Prostate gland (tissue), 2 donors: ENCODE results near the gene NCR2. TPM values are rescaled to one million over a fixed set of nuclear protein-coding genes. Genes with fewer than 3 reads are reported as not detected.

Source experiments
- DNase-seq: peaks from one replicate; pipeline ENCODE4 v3.0.0-alpha.2; 2019; ENCODE audit warnings: low spot score
- H3K27ac ChIP-seq, 2 donors: fragments of 200-600 bp; sonication (generic); 2 replicates each; pipeline ENCODE4 v1.5.1; 2017 to 2019
- H3K27me3 ChIP-seq: fragments of 200-600 bp; sonication (generic); replicated peaks from 2 replicates; pipeline ENCODE4 v1.5.1; 2019; ENCODE audit not compliant: insufficient read depth
- H3K36me3 ChIP-seq, 2 donors: fragments of 200-600 bp; sonication (generic); 1 replicate in 1 of 2; 2 replicates in 1 of 2; pipeline versions ENCODE4 v1.5.1 to v1.8.1; 2017 to 2019
- H3K4me1 ChIP-seq: fragments of 200-600 bp; sonication (generic); replicated peaks from 2 replicates; pipeline ENCODE4 v1.5.1; 2019
- H3K4me3 ChIP-seq, 2 donors: fragments of 200-600 bp; sonication (generic); 2 replicates each; pipeline ENCODE4 v1.5.1; 2017 to 2019
- H3K9me3 ChIP-seq: fragments of 200-600 bp; sonication (generic); 2 replicates; pipeline ENCODE4 v1.5.1; 2017
- CTCF ChIP-seq, 4 experiments: fragments of 200-600 bp in 2 of 4; fragments of 450-650 bp in 2 of 4; sonication (generic) in 2 of 4; IDR thresholded peaks; 1 replicate in 3 of 4; 2 replicates in 1 of 4; pipeline ENCODE4 v1.5.1; 2016 to 2019; ENCODE audit warnings: antibody characterized with exemption in 4 of 4, mild to moderate bottlenecking in 2 of 4, moderate library complexity in 2 of 4
- POLR2A ChIP-seq: fragments of 450-650 bp; IDR thresholded peaks from one replicate; pipeline ENCODE4 v1.6.1; 2016; ENCODE audit warnings: antibody characterized with exemption, mild to moderate bottlenecking
- POLR2AphosphoS5 ChIP-seq: sonication (generic); formaldehyde crosslinking; IDR thresholded peaks from one replicate; pipeline ENCODE4 v1.6.1; 2017; ENCODE audit warnings: antibody characterized with exemption
- WGBS: methylation state at CpG from one replicate; pipeline ENCODE4 v1.1.5; 2018; 5-methylcytosine and 5-hydroxymethylcytosine counted together
- intact Hi-C: fragments of 100-400 bp; cut with DNase I; formaldehyde crosslinking; loops from one replicate; pipeline ENCODE4 v1.14.2; 2022
- total RNA-seq, 2 donors: library from RNA; depleted of rRNA; stranded (reverse); fragments of >200 nt; gene quantifications; one replicate each; pipeline ENCODE4 v1.1.0, GENCODE V29; 2016

The NCR2 gene
- total RNA-seq = not detected

DNA sequence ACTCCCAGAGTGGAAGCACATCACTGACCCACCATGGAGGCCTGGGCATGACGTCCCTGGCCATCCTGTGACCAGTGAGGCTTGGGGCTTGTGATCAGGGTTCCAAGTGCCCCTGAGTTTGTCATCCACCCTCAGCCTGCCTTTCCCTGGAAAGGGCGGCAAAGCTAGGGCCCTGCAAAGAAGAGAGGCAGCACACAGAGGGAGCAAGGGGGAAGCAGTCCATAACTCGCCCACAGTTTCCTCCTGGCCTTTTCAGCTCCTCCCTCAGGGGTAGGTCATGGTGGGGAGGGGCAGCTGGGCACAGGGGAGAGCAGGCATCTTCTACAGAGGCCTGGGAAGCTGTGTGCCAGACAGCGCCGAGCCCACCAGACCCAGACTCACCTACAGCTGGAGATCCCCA is at the start of gene NCR2:
TSS of gene NCR2 (plus strand) at position 313 of the 400 bp plus-strand sequence. CDS start 269 bp downstream, outside the sequence.
- Histone ChIP-seq H3K9me3 (no peaks in the 10 kb centered on the region), H3K4me3 (no peak within 1 kb of the TSS), H3K27me3 (no peaks in the 10 kb centered on the region), H3K27ac (no peak within 1 kb of the TSS), H3K4me1 (no peaks in the 10 kb centered on the region), H3K36me3 (no peaks in the 10 kb centered on the region)
- DNase-seq = no peak
- intact Hi-C loops = no loop called here
- TF ChIP-seq POLR2AphosphoS5 = no peak
- TF ChIP-seq POLR2A = no peak
- TF ChIP-seq CTCF (IDR thresholded peaks at IDR 0.05) = no peak
- WGBS = 90% methylated on average over 5 of the region's 5 CpGs

DNA sequence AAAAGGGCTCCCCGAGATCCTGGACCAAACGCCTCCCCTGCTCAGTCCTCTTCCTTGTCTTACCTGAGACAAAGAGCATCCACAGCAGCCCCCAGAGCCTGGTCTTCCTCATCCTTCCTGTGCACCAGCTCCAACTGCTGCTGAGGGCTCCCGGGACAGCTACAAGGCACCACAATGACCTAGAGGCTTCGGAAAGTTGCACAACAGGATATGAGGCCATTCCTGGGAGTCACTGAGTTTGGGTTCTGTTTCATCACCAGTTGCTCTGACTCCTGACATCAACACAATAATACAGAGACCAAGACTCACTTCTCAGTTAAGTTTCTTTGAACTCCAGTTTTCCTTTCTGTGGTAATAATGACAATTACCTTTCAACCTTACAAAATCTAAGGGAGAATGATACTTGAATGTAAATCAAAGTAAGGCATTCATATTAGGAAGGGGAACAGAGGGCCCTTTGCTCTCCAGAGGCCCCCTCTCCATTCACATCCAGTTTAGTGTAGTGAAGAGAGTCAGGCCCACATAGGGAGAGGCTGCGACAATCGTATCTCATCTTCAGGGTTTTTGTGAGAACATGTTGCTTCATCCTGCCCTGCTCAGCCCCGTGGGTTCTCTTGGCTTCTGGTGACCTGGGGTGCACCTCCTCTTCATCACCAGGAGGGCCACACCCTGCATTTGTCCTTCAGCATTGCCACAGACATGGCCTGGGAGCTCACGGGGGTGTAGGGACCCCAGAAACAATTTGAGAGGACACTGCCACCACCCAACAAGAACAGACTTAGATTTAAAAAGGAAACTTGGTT is 48.7 kb upstream of the NCR2 start, which contains the start of gene TREM1:
TSS of gene TREM1 (minus strand) at position 139 of the 803 bp plus-strand sequence. CDS start at position 112, 27 bp downstream.
- Histone ChIP-seq H3K36me3 (no peaks in the 10 kb centered on the region), H3K4me3 (no peak within 1 kb of the TSS), H3K27ac (no peak within 1 kb of the TSS), H3K27me3 (no peaks in the 10 kb centered on the region), H3K4me1 (no peaks in the 10 kb centered on the region), H3K9me3 (no peaks in the 10 kb centered on the region)
- TF ChIP-seq POLR2A = peak; percentile 21
- TF ChIP-seq POLR2AphosphoS5 = no peak
- intact Hi-C loops = no loop called here
- 80% methylated on average over 8 of the region's 8 CpGs for WGBS
- no peak for DNase-seq

DNA sequence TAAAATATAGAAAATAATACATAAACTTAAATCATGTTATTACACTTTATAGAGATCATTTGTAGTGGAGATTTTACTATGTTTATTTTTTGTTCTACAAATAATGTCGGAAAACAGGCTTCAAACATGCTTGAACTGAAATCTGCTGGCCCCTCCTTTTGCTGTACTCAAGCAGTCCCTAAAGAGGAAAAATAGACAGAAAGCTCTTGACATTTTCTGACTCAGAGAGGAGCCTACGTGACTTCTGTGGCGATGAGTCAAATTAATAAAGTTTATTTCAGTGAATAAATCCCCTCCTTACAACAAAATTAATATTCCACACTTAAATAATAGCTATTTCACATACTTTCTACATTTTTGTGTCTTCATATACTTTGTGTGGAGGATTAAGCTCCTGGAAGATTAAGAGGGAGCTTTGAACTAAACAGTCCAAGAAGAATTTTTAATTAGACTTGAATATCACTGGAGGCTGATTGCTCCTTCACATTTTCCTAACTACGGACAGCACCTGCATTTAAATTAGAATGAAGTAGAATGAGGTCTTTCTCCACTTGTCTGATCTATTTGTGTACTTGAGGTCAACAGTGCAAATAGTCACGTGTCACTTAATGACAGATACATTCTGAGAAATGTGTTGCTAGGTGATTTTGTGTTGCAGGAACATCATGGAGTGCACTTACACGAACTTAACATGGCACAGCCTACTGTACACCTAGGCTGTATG is 47.2 kb upstream of the NCR2 start:
- no peak for DNase-seq
- Histone ChIP-seq H3K4me3 (no peak overlapping the region), H3K36me3 (no peaks in the 10 kb centered on the region), H3K27ac (no peak overlapping the region), H3K9me3 (no peaks in the 10 kb centered on the region), H3K4me1 (no peaks in the 10 kb centered on the region), H3K27me3 (no peaks in the 10 kb centered on the region)
- WGBS = 33% methylated on average over 6 of the region's 6 CpGs
- intact Hi-C loops = no loop called here
- TF ChIP-seq POLR2A (no peak), POLR2AphosphoS5 (no peak), CTCF (IDR thresholded peaks at IDR 0.05) (no peak)

DNA sequence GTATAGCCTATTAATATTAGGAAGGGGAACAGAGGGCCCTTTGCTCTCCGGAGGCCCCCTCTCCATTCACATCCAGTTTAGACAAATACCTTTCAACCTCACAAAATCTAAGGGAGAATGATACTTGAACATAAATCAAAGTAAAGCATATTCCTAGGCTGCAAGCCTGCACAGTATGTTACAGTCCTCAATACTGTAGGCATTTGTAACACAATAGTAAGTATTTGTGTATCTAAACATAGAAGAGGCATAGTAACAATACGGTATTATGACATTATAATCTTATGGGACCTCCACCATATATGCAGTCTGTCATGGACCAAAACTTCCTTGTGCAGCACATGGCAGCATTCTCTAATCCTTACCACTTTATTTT is 46.7 kb upstream of the NCR2 start:
- no peak overlapping the region for H3K4me3 ChIP-seq
- H3K9me3 ChIP-seq = no peaks in the 10 kb centered on the region
- no peak for TF ChIP-seq POLR2AphosphoS5
- no peak for TF ChIP-seq POLR2A
- no peak for TF ChIP-seq CTCF (IDR thresholded peaks at IDR 0.05)
- no peaks in the 10 kb centered on the region for H3K27me3 ChIP-seq
- intact Hi-C loops = no loop called here
- H3K36me3 ChIP-seq = no peaks in the 10 kb centered on the region
- WGBS = 56% methylated on average over 2 of the region's 2 CpGs
- DNase-seq = no peak
- no peak overlapping the region for H3K27ac ChIP-seq
- H3K4me1 ChIP-seq = no peaks in the 10 kb centered on the region

DNA sequence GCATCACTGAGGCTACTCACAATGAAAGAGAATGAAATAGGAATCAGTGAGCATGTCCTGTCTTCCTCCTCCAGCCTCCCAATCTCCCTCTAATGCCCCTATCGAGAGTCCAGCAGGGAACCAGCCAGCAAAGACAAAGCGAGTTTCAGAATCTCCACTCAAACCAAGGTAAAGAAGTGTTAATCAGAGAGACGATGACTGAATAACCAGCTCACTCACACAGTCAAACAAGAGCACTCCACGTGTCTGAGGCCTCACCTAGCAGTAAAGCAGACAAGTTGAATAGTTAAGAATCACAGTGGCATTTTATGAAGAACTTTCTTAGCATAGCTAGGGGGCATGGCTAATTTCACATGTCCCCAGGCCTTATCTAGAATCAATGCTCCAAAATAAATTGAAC is 45.6 kb upstream of the NCR2 start:
- WGBS = 87% methylated on average over 4 of the region's 4 CpGs
- Histone ChIP-seq H3K4me3 (no peak overlapping the region), H3K36me3 (no peaks in the 10 kb centered on the region), H3K27ac (no peak overlapping the region), H3K27me3 (no peaks in the 10 kb centered on the region), H3K9me3 (no peaks in the 10 kb centered on the region), H3K4me1 (no peaks in the 10 kb centered on the region)
- intact Hi-C loops = no loop called here
- TF ChIP-seq POLR2AphosphoS5 = no peak
- TF ChIP-seq POLR2A = no peak
- TF ChIP-seq CTCF (IDR thresholded peaks at IDR 0.05) = no peak
- no peak for DNase-seq
